Ramos (cell line): Measurements from ENCODE around the gene RNASET2.
"Not testable (repeated sequence)": the region's sequence is repeated elsewhere in the genome, so short reads cannot be mapped to it uniquely, and the experiment has no call there.

ENCODE experiments used
- in situ Hi-C: fragments of 300-500 bp; cut with MboI; formaldehyde crosslinking; loops from one replicate; pipeline ENCODE4 v1.14.3; 2022; ENCODE audit warnings: low sequenced_read_pairs; ENCODE audit not compliant: unreplicated experiment

The RNASET2 gene

DNA sequence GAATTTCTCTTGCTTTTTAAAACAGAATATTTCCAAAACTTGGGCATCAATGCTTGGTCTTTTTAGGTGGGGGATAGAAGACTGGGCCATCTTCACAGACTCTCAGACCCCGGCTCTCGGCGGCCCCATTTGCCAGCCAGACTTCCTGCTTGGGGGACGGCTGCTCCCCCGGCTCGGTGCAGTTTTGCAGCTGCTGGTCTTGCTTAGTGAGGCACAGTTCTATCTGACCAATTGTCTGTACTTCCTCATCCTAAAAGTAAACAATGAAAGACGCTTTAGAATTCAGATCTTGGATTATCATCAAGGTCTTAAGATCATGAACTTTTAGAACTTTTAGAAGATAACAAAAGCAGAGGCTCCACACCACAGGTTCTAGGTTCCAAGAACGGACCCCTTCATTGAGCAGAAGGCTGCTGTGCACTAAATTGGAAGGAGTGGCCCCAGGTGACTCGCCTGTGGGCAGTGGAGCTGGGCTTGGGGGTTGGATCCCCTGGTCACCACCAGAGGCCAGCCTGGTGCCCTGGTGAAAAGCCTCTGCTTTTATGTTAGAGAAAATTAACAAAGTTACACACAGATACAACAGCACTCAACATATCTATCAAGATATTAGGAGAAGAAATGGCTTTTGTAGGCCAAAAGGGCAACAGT lies 26.7 kb downstream of the RNASET2 start:
- in situ Hi-C loops = no loop called here

GRCh38 chr6:166928644-166929541 lies 27.5 kb downstream of the RNASET2 start:
- in situ Hi-C loops = no loop called here

GRCh38 chr6:166927935-166928643 lies 28.3 kb downstream of the RNASET2 start:
- in situ Hi-C loops = no loop called here

DNA sequence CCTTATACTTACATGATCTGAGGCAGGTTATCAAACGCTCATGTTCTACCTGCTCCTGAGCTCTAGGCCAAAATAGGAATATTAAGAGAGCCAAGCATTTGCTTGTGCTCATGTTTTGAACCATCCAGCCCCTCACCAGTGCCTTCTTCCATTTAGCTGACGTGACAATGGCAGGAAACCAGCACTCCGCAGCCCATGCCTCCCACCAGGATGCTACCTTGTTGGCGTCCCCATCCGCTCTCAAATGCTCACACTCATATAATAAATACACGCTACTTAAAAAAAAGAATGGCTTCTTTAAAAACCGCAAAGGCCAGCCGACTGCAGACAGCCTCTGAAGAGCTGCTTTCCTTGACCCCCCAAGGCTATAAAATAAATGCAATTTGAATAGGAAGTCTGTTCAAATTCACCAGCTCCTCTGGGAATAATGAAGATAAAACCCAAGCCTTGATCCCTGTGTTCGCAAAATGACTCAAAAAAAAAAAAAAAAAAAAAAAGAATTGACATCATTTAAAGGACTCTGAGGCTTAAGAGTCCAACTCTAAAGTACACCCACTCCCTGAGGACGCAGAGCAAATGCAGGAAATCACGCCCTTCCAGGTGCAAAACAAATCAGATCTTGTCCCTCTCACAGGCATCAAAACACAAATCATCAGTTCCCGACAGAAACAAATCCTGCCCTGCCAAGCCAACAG lies 29.0 kb downstream of the RNASET2 start:
- in situ Hi-C loops = no loop called here

- in situ Hi-C loops = no loop called here
These were observed 29.6 kb downstream of the RNASET2 start for GRCh38 chr6:166926748-166927147.

DNA sequence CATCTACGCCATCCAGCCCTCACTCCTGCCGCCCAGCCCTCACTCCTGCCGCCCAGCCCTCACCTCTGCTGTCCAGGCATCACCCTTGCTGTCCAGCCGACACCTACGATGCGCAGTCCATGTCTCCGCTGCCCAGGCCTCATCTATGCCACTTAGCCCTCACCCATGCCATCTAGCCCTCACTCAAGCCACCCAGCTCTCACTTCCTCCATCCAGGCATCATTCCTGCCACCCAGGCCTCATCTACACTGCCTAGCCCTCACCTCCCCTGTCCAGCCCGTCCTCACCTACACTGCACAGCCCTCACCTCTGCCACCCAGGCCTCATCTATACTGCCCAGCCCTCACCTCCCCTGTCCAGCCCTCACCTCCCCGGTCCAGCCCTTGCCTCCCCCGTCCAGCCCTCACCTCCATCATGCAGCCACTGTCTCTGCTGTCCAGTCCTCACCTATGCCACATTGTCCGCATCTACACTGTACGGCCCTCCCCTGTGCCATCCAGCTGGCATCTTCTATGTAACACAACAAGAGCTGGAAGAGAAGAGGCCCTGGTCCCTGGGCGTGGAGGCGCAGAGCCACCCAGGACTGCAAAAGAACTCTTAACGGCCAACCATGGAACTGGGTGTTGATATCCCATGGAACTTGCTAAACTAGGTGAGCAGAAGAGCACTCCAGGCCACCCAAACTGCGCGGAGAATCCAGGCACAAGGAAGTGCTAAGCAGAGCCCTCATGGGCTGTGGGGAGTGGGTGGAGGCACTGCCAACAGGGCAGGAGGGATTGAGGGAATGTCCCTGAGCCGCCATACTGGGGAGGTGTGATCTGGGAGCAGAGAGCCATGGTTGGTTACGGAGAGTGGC lies 31.0 kb downstream of the RNASET2 start:
- in situ Hi-C loops = no loop called here

GRCh38 chr6:166924531-166924930 lies 31.8 kb downstream of the RNASET2 start:
- in situ Hi-C loops = no loop called here

GRCh38 chr6:166922937-166923336 lies 33.4 kb downstream of the RNASET2 start:
- in situ Hi-C loops = no loop called here

DNA sequence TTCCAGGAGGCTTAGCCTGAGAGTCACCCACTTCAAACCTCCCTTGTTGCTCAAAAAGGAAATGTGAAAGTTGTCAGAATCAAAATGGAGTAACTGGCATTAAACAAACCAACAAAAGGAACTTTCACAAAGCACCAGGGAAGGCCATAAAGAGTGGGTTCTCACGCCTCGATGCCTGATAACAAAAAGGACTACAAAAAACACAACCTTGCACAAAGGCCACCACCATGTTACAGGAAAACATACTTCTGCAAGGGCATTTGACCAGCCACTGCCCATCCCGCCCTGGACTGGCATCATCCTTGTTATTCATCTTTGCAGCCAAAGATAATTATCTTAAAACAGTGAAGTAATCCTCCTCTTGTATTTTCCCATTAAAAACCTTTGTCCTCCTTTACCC lies 34.8 kb downstream of the RNASET2 start:
- in situ Hi-C loops = no loop called here

DNA sequence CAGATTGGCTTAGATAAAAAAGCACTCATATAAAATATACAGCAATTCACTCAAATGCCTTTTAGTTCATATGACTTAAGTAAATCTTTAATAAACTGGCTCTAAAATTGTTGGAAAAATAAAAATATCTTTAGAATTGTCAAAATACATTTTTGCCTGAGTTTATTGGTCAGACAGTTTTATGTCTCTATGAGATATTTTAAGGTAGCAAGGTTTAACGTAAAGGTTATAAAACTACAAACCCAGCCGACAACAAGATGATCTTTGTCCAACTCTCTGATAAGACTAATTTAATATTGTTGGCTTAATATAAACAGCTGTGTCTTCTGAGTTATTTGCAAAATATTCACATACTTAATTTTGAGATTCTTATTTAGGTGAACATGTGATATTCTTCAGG lies 39.5 kb downstream of the RNASET2 start:
- in situ Hi-C loops = no loop called here

DNA sequence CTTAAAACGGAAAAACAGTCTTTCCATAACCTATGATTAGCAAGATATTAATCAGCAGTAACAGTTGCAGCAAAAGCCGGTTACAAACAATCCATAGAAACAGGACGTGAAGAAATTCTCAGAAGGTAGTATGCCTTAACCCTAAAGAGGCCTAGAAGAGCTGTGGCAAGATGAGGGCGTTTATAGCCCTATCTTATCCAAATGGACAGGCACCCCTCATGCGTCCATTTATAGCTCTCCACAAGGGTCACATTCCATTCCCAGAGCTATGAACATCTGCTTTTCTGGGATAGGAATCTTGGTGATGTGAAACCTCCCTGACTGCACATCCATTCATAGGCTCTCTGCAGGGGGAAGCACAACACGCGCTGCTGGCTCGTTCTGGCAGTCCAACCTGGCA lies 40.9 kb downstream of the RNASET2 start:
- in situ Hi-C loops = not testable (repeated sequence)

DNA sequence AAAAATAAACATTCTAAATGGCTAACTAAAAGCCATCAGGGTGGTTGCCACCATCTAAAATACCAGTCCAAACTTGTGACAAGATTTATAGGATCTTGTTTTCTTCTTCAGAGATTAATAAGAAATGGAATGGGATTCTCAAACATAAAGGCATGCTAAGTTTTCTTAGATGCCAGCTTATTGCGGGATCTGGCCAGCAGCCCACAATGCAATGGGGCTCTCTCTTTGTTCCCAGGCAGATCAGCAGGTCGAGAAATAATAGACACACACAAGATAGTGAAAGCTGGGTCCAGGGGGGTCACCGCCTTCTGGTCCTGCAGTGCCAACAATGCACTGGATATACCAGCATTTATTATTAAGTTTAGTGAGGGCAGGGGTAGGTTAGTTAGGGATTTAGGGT lies 41.4 kb downstream of the RNASET2 start:
- in situ Hi-C loops = not testable (repeated sequence)

DNA sequence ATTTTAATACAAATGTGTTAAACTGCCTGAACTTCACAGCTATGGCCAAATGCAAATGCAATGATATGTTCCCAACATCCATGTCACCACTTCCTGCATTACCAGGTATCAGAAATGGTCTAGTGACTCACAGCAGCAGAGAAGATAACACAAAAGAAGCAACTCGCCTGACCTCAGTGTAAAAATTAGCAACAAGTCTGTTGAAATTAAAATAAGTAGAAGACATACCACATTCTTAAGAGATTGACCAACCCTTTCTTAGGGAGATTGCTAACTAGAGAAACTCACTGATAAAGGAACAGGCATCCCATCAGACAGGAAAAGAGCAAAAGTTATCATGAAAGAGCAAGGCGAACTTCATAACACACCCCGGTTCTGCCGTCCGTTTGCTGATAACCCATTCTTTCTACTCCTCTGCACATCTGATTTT lies 45.1 kb downstream of the RNASET2 start:
- in situ Hi-C loops = no loop called here

GRCh38 chr6:166910601-166911000 lies 45.7 kb downstream of the RNASET2 start:
- in situ Hi-C loops = no loop called here

- in situ Hi-C loops = no loop called here
These were observed 47.5 kb downstream of the RNASET2 start for GRCh38 chr6:166908811-166909210.

DNA sequence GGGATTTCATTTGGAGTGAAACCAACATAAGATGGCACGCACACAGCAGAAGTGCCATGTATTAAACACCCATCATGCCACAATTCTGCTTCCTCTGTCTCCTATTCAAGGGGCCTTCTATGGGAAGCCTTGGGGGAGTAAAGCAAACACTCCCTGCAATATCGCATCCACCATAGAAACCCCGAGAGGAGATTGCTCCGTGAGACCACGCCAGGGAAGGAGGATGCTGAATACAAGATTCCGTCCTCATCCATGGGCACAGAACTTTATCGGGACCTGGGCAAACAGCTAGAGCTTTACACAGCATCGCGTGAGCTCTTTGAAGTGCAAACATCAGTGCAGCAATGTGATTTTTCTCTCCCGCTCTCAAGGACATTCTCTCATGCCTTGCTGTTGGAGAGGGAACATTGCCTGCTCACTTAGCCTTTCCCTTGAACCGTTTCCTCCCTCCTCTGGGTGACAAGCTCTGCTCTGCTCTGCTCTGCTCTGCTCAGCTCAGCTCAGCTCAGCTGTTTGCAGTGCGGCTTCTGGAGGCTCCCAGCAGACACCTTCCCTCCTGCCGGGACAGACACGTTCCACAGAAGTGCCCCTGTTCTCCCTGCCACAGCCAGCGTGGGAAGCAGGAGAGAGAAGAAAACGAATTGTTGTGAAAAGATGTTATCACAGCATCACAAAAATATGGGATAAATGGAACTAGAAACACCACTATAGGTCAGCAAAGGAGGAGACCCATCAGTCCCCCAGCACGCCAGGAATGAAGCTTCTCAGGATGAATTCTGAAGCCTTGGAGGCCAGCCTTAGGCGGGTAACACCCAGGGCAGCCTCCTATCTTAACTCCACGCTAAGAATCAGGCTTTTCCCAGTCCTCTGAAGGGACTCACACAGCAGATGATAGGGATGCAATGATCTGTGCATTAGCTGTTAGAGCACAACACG lies 48.2 kb downstream of the RNASET2 start:
- in situ Hi-C loops = no loop called here

DNA sequence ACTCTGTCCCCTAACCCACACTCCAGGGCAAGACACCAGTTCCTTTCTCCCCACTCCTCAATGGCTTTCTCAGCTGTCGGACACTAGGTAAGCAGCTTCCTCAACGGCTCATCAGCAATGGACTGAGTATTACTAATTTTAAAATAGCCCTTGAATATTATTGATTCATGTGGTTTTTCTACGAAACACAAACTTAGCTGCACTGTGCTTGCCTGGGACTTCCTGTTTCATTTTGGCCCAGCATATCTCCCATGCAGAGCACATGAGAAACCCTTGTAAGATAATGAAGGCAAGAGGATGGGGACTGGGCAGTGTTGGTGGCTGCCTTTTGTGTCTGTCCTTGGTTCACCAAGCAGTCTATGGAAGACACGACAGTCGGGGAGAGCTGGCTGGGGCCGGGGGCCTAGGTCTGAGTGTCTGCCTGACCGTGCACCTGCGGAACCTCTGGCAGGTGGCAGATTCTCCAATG lies 48.9 kb downstream of the RNASET2 start:
- in situ Hi-C loops = no loop called here

GRCh38 chr6:166906376-166907044 lies 49.8 kb downstream of the RNASET2 start:
- in situ Hi-C loops = no loop called here
